ENCODE data around the gene NFKBIA. TPM values are rescaled to one million over a fixed set of nuclear protein-coding genes. Genes with fewer than 3 reads are reported as not detected.

The NFKBIA gene
- total and polyA plus RNA-seq, 2 of the 8 experiments (the other 6 are each of a cell fraction or from before 2014, with no cell fraction given): 25.9 to 49.7 TPM

DNA sequence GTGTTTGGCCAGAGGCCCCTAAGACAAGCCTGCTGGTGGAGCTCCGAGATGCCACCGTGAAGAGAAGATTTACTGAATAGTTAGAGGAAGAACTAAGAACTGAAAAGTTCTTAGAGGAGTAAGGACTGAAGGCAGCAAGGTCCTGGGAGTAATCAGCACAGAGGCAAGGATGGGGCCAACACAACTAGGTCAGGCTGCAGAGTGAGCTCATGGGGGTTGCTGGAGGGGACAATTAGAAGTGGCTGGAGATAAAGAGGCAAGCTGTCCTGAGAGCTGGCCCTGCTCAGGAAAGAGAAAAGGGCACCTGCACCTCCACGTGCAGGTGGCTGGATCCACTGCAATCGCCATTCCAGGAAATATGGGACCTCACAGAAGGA is 52.7 kb downstream of the NFKBIA start:
- CTCF ChIA-PET (ENCODE audit: partially characterized antibody): interaction anchor here (0.5 to 2.3 kb wide), 14 partner anchors 9 to 210 kb away, joined by 3 to 9 read pairs (median 4); partner anchors contain the start of gene NFKBIA
- Histone ChIP-seq H2AFZ (ENCODE audit: low read length) (peak overlapping the region; percentile 71), H2BK12ac (ENCODE audit: low read depth, low read length) (peak overlapping the region; percentile 29; the same call in 1 of the 2 replicates), H4K5ac (ENCODE audit: insufficient read length, low read depth, low read length) (no peak overlapping the region), H3K4me1 (replicated peaks in 1 of 4; ENCODE audit: control insufficient read depth in 3 of 4, insufficient read depth in 4 of 4, low read length in 3 of 4) (peaks cover 3 to 16% (median 8%) of the 10 kb centered on the region in 4 experiments), H3K23me2 (ENCODE audit: low read depth, low read length) (peaks cover 3% of the 10 kb centered on the region), H2AK5ac (ENCODE audit: low read depth, low read length) (no peak overlapping the region), H3K9me3 (ENCODE audit: insufficient read depth in 2 of 2, low read depth in 1 of 2, low read length in 1 of 2) (no peaks in the 10 kb centered on the region), H3K4ac (replicated peaks; ENCODE audit: insufficient read length, low read depth, low read length) (no peak overlapping the region), H3K56ac (replicated peaks; ENCODE audit: insufficient read length, low read depth, low read length) (no peak overlapping the region), H3K9ac (replicated peaks in 1 of 4; ENCODE audit: extremely low read depth in 1 of 4, low read depth in 3 of 4, low read length in 3 of 4) (no peak overlapping the region), H3K27ac (ENCODE audit: low read depth, low read length) (no peak overlapping the region), H4K20me1 (replicated peaks in 1 of 2; ENCODE audit: control insufficient read depth in 1 of 2, insufficient read depth in 2 of 2, low read length in 2 of 2) (peaks cover 0 to 2% of the 10 kb centered on the region in 2 experiments), H2BK5ac (ENCODE audit: low read depth, low read length) (0 out of 2 replicates have a peak overlapping the region, but pooled peaks have one; percentile 56), H3K18ac (ENCODE audit: extremely low read depth, low read length) (no peak overlapping the region), H3K4me3 (ENCODE audit: extremely low read depth in 1 of 4, insufficient read depth in 2 of 4, low read depth in 3 of 4, low read length in 4 of 4) (no peak overlapping the region), H3K79me1 (ENCODE audit: low read depth, low read length) (no peaks in the 10 kb centered on the region; the same call in 1 of the 2 replicates), H3K79me2 (ENCODE audit: control insufficient read depth in 1 of 2, insufficient read depth in 2 of 2, low read length in 2 of 2) (no peaks in the 10 kb centered on the region), H3K4me2 (ENCODE audit: insufficient read depth in 1 of 2, low read depth in 2 of 2, low read length in 2 of 2) (no peak overlapping the region), H3K14ac (ENCODE audit: insufficient read length) (no peak overlapping the region), H3K36me3 (ENCODE audit: control insufficient read depth in 2 of 4, insufficient read depth in 4 of 4, low read length in 3 of 4) (no peaks in the 10 kb centered on the region; a peak in 1 of 8 replicates), H4K91ac (replicated peaks; ENCODE audit: insufficient read length, low read length) (no peak overlapping the region), H4K8ac (ENCODE audit: extremely low read depth, insufficient read depth, low read length) (no peak overlapping the region), H2BK15ac (ENCODE audit: low read length) (no peak overlapping the region), H2BK20ac (ENCODE audit: low read length) (no peak overlapping the region), H3K23ac (ENCODE audit: insufficient read length) (no peak overlapping the region), H2BK120ac (replicated peaks; ENCODE audit: low read depth, low read length) (no peak overlapping the region), H3K27me3 (replicated peaks in 1 of 4; ENCODE audit: control insufficient read depth in 3 of 4, extremely low read depth in 1 of 4, insufficient read depth in 3 of 4, low read length in 3 of 4) (no peaks in the 10 kb centered on the region; a peak in 1 of 7 replicates)
- POLR2A ChIA-PET (ENCODE audit: partially characterized antibody): interaction anchor here (0.6 to 2.1 kb wide), 7 partner anchors 9 to 59 kb away, joined by 3 to 7 read pairs (median 3); partner anchors contain the start of gene PSMA6
- WGBS, 2 experiments (ENCODE audit: extremely low coverage in 1 of 2, insufficient coverage in 1 of 2, insufficient read length in 1 of 2, insufficient replicate concordance in 2 of 2, low coverage in 1 of 2, low lambda C conversion rate in 2 of 2, missing lambda C conversion rate in 1 of 2): 86% methylated on average over 4 of the region's 4 CpGs; no CpG with 5 or more reads in 1 of the 2 experiments
- DNase-seq (ENCODE audit: low read depth in 1 of 2, low spot score in 2 of 2): no peak
- no peak for FAIRE-seq
- TF ChIP-seq JUND (IDR thresholded peaks at IDR 0.05; ENCODE audit: low read length) (no peak), TAF7 (optimal IDR thresholded peaks at IDR 0.05; ENCODE audit: borderline replicate concordance, low read depth, low read length) (no peak), SIRT6 (IDR thresholded peaks at IDR 0.05; ENCODE audit: low read length) (no peak), KDM4A (IDR thresholded peaks at IDR 0.05; ENCODE audit: low read depth, low read length, severe bottlenecking) (no peak), BCL11A (IDR thresholded peaks at IDR 0.05; ENCODE audit: low read depth in 2 of 2, low read length in 2 of 2) (no peak), YY1 (IDR thresholded peaks at IDR 0.05; ENCODE audit: low read depth, low read length) (no peak), SP2 (IDR thresholded peaks at IDR 0.05; ENCODE audit: low read length) (no peak), NANOG (IDR thresholded peaks at IDR 0.05; ENCODE audit: insufficient read depth, low read depth, low read length, poor library complexity, severe bottlenecking) (no peak), RFX5 (IDR thresholded peaks at IDR 0.05; ENCODE audit: borderline replicate concordance, low read depth, low read length) (no peak), HDAC2 (IDR thresholded peaks at IDR 0.05; ENCODE audit: borderline replicate concordance in 1 of 2, low read depth in 2 of 2, low read length in 2 of 2) (no peak), GTF2F1 (IDR thresholded peaks at IDR 0.05; ENCODE audit: borderline replicate concordance, low read depth, low read length) (no peak)
- TF ChIP-seq, protein P1, sequence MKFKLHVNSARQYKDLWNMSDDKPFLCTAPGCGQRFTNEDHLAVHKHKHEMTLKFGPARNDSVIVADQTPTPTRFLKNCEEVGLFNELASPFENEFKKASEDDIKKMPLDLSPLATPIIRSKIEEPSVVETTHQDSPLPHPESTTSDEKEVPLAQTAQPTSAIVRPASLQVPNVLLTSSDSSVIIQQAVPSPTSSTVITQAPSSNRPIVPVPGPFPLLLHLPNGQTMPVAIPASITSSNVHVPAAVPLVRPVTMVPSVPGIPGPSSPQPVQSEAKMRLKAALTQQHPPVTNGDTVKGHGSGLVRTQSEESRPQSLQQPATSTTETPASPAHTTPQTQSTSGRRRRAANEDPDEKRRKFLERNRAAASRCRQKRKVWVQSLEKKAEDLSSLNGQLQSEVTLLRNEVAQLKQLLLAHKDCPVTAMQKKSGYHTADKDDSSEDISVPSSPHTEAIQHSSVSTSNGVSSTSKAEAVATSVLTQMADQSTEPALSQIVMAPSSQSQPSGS (IDR thresholded peaks at IDR 0.05; ENCODE audit: low read length): no peak

Data from H1 (cell line).